GM21717 (cell line): ENCODE measurements around the gene PMPCA.

ENCODE experiments used
- ATAC-seq: cut with Tn5 transposase; IDR thresholded peaks from one replicate; pipeline ENCODE4 v1.9.1; 2021; ENCODE audit warnings: mild to moderate bottlenecking, moderate library complexity; ENCODE audit not compliant: unreplicated experiment

Gene PMPCA

GRCh38 chr9:136372561-136373299, 37.7 kb upstream of the PMPCA start:
- no peak for ATAC-seq

- ATAC-seq, result no peak
Observed at GRCh38 chr9:136373300-136374182, 36.9 kb upstream of the PMPCA start, which contains the start of gene CARD9. CARD9 (minus strand) TSS chr9:136373669; CDS start chr9:136372078, 1,591 bp downstream.

- no peak for ATAC-seq
Observed at GRCh38 chr9:136374183-136374575, 36.3 kb upstream of the PMPCA start.

- ATAC-seq, result no peak
Observed at GRCh38 chr9:136375096-136375495, 35.4 kb upstream of the PMPCA start.

GRCh38 chr9:136376457-136376856, 34.0 kb upstream of the PMPCA start:
- no peak for ATAC-seq

- no peak for ATAC-seq
Observed at GRCh38 chr9:136377341-136378169, 32.9 kb upstream of the PMPCA start.

GRCh38 chr9:136378170-136379002, 32.1 kb upstream of the PMPCA start:
- no peak for ATAC-seq

GRCh38 chr9:136379003-136379287, 31.5 kb upstream of the PMPCA start:
- no peak for ATAC-seq

GRCh38 chr9:136379401-136379800, 31.1 kb upstream of the PMPCA start:
- ATAC-seq, result no peak

- no peak for ATAC-seq
Observed at GRCh38 chr9:136379891-136380290, 30.6 kb upstream of the PMPCA start.

GRCh38 chr9:136380381-136380780, 30.1 kb upstream of the PMPCA start:
- ATAC-seq, result no peak

- ATAC-seq, result no peak
Observed at GRCh38 chr9:136381311-136381710, 29.1 kb upstream of the PMPCA start.

- ATAC-seq, result no peak
Observed at GRCh38 chr9:136381966-136382513, 28.4 kb upstream of the PMPCA start.

GRCh38 chr9:136383436-136383835, 27.0 kb upstream of the PMPCA start:
- ATAC-seq, result no peak

- ATAC-seq, result no peak
Observed at GRCh38 chr9:136385015-136385414, 25.4 kb upstream of the PMPCA start.

- no peak for ATAC-seq
Observed at GRCh38 chr9:136386018-136386417, 24.4 kb upstream of the PMPCA start.

GRCh38 chr9:136387217-136387616, 23.2 kb upstream of the PMPCA start:
- ATAC-seq, result no peak

- ATAC-seq, result no peak
Observed at GRCh38 chr9:136389396-136389795, 21.1 kb upstream of the PMPCA start.

GRCh38 chr9:136391737-136392537, 18.5 kb upstream of the PMPCA start:
- ATAC-seq, result no peak
